Osteocyte (in vitro differentiated cells): Measurements from ENCODE around the gene RAB19. TPM values are rescaled to one million over a fixed set of nuclear protein-coding genes. Genes with fewer than 3 reads are reported as not detected.
"Not testable (repeated sequence)": the region's sequence is repeated elsewhere in the genome, so short reads cannot be mapped to it uniquely, and the experiment has no call there.

ENCODE experiments used
- DNase-seq: peaks from one replicate; pipeline ENCODE4 v3.0.0; 2021; ENCODE audit warnings: mixed read lengths; ENCODE audit not compliant: unreplicated experiment; ENCODE audit errors: extremely low spot score
- H3K27ac Mint-ChIP-seq: one replicate; pipeline ENCODE4 v1.8.0; 2021; ENCODE audit warnings: mild to moderate bottlenecking, mixed read lengths; ENCODE audit not compliant: unreplicated experiment
- H3K27me3 Mint-ChIP-seq: one replicate; pipeline ENCODE4 v1.8.0; 2021; ENCODE audit warnings: mixed read lengths; ENCODE audit not compliant: unreplicated experiment
- H3K36me3 Mint-ChIP-seq: one replicate; pipeline ENCODE4 v1.8.0; 2021; ENCODE audit warnings: mixed read lengths; ENCODE audit not compliant: unreplicated experiment
- H3K4me1 Mint-ChIP-seq: one replicate; pipeline ENCODE4 v1.8.0; 2021; ENCODE audit warnings: mixed read lengths; ENCODE audit not compliant: unreplicated experiment
- H3K4me3 Mint-ChIP-seq: one replicate; pipeline ENCODE4 v1.8.0; 2021; ENCODE audit warnings: mild to moderate bottlenecking, moderate library complexity, mixed read lengths; ENCODE audit not compliant: unreplicated experiment
- H3K9me3 Mint-ChIP-seq: one replicate; pipeline ENCODE4 v1.8.0; 2021; ENCODE audit warnings: mixed read lengths; ENCODE audit not compliant: unreplicated experiment
- CTCF ChIP-seq: fragments of 200-600 bp; sonication (generic); IDR thresholded peaks from 2 replicates; pipeline ENCODE4 v1.5.0; 2021; ENCODE audit warnings: antibody characterized with exemption, mild to moderate bottlenecking, moderate library complexity
- total RNA-seq: library from RNA; stranded (reverse); gene quantifications from 2 replicates; pipeline ENCODE4 v1.2.1, GENCODE V29; 2021

The RAB19 gene
- total RNA-seq, 1 donor from 2014 or later: not detected

GRCh38 chr7:140453273-140453672, 49.4 kb downstream of the RAB19 start:
- DNase-seq: no peak
- no peak overlapping the region for H3K27ac Mint-ChIP-seq
- H3K4me3 Mint-ChIP-seq: no peak overlapping the region
- no peaks in the 10 kb centered on the region for H3K27me3 Mint-ChIP-seq
- no peaks in the 10 kb centered on the region for H3K9me3 Mint-ChIP-seq
- H3K36me3 Mint-ChIP-seq: peaks cover 56% of the 10 kb centered on the region
- no peaks in the 10 kb centered on the region for H3K4me1 Mint-ChIP-seq
- TF ChIP-seq CTCF: no peak

GRCh38 chr7:140453785-140454656, 50.2 kb downstream of the RAB19 start:
- not testable (repeated sequence) for H3K27me3 Mint-ChIP-seq, H3K9me3 Mint-ChIP-seq, H3K27ac Mint-ChIP-seq, DNase-seq, H3K4me1 Mint-ChIP-seq, H3K4me3 Mint-ChIP-seq
- H3K36me3 Mint-ChIP-seq: peaks cover 60% of the 10 kb centered on the region

- H3K27ac Mint-ChIP-seq: no peak overlapping the region
- H3K4me1 Mint-ChIP-seq: no peaks in the 10 kb centered on the region
- TF ChIP-seq CTCF: no peak
- DNase-seq: no peak
- H3K27me3 Mint-ChIP-seq: no peaks in the 10 kb centered on the region
- peaks cover 63% of the 10 kb centered on the region for H3K36me3 Mint-ChIP-seq
- no peak overlapping the region for H3K4me3 Mint-ChIP-seq
- no peaks in the 10 kb centered on the region for H3K9me3 Mint-ChIP-seq
These were observed 50.8 kb downstream of the RAB19 start for GRCh38 chr7:140454657-140455015.

- no peak for TF ChIP-seq CTCF
- no peak overlapping the region for H3K27ac Mint-ChIP-seq
- H3K4me1 Mint-ChIP-seq: peaks cover under 1% of the 10 kb centered on the region
- no peaks in the 10 kb centered on the region for H3K9me3 Mint-ChIP-seq
- H3K36me3 Mint-ChIP-seq: peaks cover 63% of the 10 kb centered on the region
- H3K4me3 Mint-ChIP-seq: no peak overlapping the region
- no peaks in the 10 kb centered on the region for H3K27me3 Mint-ChIP-seq
- DNase-seq: no peak
These were observed 51.9 kb downstream of the RAB19 start for GRCh38 chr7:140455743-140456142.

- Mint-ChIP-seq H3K4me1 (peaks cover 4% of the 10 kb centered on the region), H3K27me3 (no peaks in the 10 kb centered on the region), H3K27ac (no peak overlapping the region), H3K4me3 (no peak overlapping the region), H3K9me3 (no peaks in the 10 kb centered on the region), H3K36me3 (peaks cover 70% of the 10 kb centered on the region)
- DNase-seq: no peak
- TF ChIP-seq CTCF: no peak
These were observed 52.7 kb downstream of the RAB19 start for GRCh38 chr7:140456551-140457051.
